Measurements from ENCODE around the gene ENTPD5.

DNA sequence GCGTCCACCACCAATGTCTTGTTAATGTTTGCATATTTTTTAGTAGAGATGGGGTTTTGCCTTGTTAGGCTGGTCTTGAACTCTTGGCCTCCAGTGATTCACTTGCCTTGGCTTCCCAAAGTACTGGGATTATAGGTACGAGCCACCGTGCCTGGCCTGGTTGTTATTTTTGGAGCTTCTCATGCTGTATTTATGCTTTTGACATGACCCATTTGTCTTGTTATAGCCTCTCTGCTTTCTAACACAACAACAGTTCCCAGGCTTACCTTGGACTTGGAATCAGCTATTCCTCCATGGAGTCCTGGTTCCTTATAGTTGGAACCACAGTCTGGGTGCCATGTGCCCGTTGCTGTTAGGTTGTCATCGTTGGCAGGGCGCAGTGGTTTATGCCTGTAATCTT, 102.8 kb downstream of the ENTPD5 start:
- TF ChIP-seq, protein P1, sequence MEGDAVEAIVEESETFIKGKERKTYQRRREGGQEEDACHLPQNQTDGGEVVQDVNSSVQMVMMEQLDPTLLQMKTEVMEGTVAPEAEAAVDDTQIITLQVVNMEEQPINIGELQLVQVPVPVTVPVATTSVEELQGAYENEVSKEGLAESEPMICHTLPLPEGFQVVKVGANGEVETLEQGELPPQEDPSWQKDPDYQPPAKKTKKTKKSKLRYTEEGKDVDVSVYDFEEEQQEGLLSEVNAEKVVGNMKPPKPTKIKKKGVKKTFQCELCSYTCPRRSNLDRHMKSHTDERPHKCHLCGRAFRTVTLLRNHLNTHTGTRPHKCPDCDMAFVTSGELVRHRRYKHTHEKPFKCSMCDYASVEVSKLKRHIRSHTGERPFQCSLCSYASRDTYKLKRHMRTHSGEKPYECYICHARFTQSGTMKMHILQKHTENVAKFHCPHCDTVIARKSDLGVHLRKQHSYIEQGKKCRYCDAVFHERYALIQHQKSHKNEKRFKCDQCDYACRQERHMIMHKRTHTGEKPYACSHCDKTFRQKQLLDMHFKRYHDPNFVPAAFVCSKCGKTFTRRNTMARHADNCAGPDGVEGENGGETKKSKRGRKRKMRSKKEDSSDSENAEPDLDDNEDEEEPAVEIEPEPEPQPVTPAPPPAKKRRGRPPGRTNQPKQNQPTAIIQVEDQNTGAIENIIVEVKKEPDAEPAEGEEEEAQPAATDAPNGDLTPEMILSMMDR (conservative IDR thresholded peaks at IDR 0.05 in 1 of 2, IDR thresholded peaks at IDR 0.05 in 1 of 2; ENCODE audit: low read depth in 1 of 2, low read length in 2 of 2): no peak
- no peak for TF ChIP-seq EZH2 (IDR thresholded peaks at IDR 0.05; ENCODE audit: low read length, missing control alignments)
